GM12875 (cell line): ENCODE measurements around the gene FAM170B.

Experiments
- H3K4me3 ChIP-seq: one replicate; pipeline ENCODE4 v1.5.1; 2011; ENCODE audit warnings: low read depth, low read length, control low read depth
- CTCF ChIP-seq: IDR thresholded peaks from 2 replicates; pipeline ENCODE4 v1.5.1; 2011; ENCODE audit warnings: low read depth, mild to moderate bottlenecking, control low read depth, inconsistent platforms, low read length, moderate library complexity, borderline replicate concordance; ENCODE audit not compliant: insufficient read depth

The FAM170B gene

GRCh38 chr10:49119746-49120145 is 14.1 kb downstream of the FAM170B start:
- no peak overlapping the region for H3K4me3 ChIP-seq
- no peak for TF ChIP-seq CTCF

GRCh38 chr10:49118430-49119074 is 15.3 kb downstream of the FAM170B start:
- no peak for TF ChIP-seq CTCF
- no peak overlapping the region for H3K4me3 ChIP-seq

GRCh38 chr10:49117376-49118070 is 16.3 kb downstream of the FAM170B start:
- no peak for TF ChIP-seq CTCF
- no peak overlapping the region for H3K4me3 ChIP-seq

- H3K4me3 ChIP-seq: no peak overlapping the region
- TF ChIP-seq CTCF: no peak
Observed at GRCh38 chr10:49116509-49117375, 17.1 kb downstream of the FAM170B start.

- TF ChIP-seq CTCF: no peak
- H3K4me3 ChIP-seq: no peak overlapping the region
Observed at GRCh38 chr10:49115796-49116508, 17.9 kb downstream of the FAM170B start.

GRCh38 chr10:49115015-49115795 is 18.6 kb downstream of the FAM170B start, which contains the start of gene VSTM4:
VSTM4 (minus strand) TSS chr10:49115522; CDS start chr10:49115485, 37 bp downstream.
- no peak for TF ChIP-seq CTCF
- no peak within 1 kb of the TSS for H3K4me3 ChIP-seq
